GM19452 (cell line): ENCODE results near the gene NSUN2.

ENCODE experiments used
- ATAC-seq: cut with Tn5 transposase; IDR thresholded peaks from one replicate; pipeline ENCODE4 v1.9.1; 2021; ENCODE audit not compliant: unreplicated experiment

NSUN2 gene

GRCh38 chr5:6567068-6567467 is 65.8 kb downstream of the NSUN2 start:
- ATAC-seq: no peak

GRCh38 chr5:6565492-6565891 is 67.4 kb downstream of the NSUN2 start:
- ATAC-seq: no peak

DNA sequence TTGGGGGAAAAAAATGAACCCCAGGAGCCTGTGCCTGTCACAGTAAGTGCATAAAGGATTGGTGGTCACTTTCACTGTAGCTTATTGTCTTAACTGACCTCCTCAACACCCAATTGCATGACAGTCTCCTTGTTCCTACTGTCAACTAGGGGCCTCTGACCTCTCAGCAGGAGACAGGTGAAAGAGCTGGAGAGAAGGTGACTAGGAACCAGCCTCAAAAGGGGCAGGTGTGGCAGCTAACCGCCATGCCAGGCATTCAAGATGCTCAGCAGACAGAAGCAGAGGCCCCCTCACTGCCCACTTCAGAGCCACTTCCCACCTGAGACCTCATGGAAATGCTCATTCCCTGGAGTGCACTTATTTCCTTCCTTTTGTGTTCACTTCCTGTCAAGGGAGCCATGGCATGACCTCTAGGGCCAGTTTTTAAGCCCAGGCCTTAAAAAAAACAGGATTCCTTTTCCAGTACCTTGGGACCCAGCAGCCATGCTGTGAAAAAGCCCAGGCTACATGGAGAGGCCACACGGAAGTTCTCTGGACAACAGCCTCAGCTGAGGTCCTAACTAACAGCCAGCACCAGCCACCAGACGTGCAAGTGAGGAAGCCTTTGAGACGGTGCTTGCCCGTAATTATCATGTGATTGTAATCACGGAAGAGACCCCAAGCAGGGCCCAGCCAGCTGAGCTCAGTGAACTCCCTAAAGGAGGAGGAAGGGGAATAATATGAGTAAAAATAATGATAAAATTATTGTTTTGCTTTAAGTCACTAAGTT is 74.9 kb downstream of the NSUN2 start:
- ATAC-seq: no peak

- no peak for ATAC-seq
These were observed 76.1 kb downstream of the NSUN2 start for GRCh38 chr5:6556802-6557102.

- no peak for ATAC-seq
These were observed 76.6 kb downstream of the NSUN2 start for GRCh38 chr5:6556089-6556801.

GRCh38 chr5:6554812-6555211 is 78.0 kb downstream of the NSUN2 start:
- ATAC-seq: no peak

GRCh38 chr5:6553972-6554371 is 78.9 kb downstream of the NSUN2 start:
- no peak for ATAC-seq

GRCh38 chr5:6552612-6553011 is 80.2 kb downstream of the NSUN2 start:
- no peak for ATAC-seq

DNA sequence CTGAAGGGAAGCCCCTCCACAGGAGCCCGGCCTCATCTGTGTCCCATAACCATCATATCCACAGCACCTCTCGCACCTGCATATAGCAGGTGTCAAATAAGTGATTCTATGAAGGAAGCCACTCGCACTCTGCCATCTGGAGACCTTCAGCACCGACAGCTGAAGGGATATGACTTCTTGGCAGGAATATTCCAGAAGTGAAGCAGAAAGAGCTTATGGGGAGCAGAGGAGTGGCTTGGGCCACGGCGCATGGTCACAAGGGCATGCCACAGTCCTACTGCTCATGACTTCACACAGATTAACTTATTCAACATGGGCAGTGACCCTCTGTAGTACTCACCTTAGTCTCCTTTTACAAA is 80.9 kb downstream of the NSUN2 start:
- no peak for ATAC-seq

- ATAC-seq: no peak
These were observed 81.4 kb downstream of the NSUN2 start for GRCh38 chr5:6551287-6551954.

DNA sequence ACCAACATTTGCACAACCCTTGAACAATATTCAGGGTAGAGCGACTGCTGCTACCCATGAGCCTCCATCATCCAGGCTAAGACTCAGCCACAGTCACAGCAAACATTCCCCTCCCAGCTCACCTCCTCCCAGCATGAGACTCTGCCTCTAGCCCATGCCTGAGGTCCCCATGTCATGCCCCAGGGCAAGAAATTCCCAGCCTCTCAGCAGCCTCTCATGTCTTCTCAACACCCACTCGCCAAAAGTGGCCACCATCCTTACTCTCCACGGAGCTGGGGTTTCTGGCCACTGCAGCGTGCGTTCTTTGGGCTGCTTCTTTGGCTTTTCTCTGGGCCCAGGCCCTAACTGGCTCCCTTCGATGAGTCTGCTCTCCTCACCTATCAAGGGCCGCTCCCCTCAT is 82.2 kb downstream of the NSUN2 start:
- no peak for ATAC-seq
